Activated naive CD4-positive, alpha-beta T cell treated with anti-CD3 and anti-CD28 coated beads, Interleukin-2, amount 10 ng/mL, durations not matched to agents 7 days and 5 days (primary cell): ENCODE measurements around the gene PPP1R9B.

ENCODE experiments used
- CTCF ChIA-PET: fragments of 350-600 bp; sonication (Branson Sonifier 250); formaldehyde crosslinking; loops from one replicate; lab custom pipeline; 2021; ENCODE audit warnings: antibody characterized with exemption; lab: Charles Lee
- DNase-seq: peaks from one replicate; pipeline ENCODE4 v3.0.0-alpha.2; 2020
- H3K27ac Mint-ChIP-seq: one replicate; pipeline ENCODE4 v1.8.0; 2021; ENCODE audit warnings: mild to moderate bottlenecking, moderate library complexity, mixed read lengths
- H3K27me3 Mint-ChIP-seq: one replicate; pipeline ENCODE4 v1.8.0; 2021; ENCODE audit warnings: mild to moderate bottlenecking, mixed read lengths
- H3K36me3 Mint-ChIP-seq: one replicate; pipeline ENCODE4 v1.8.0; 2021; ENCODE audit warnings: mixed read lengths
- H3K4me1 Mint-ChIP-seq: one replicate; pipeline ENCODE4 v1.8.0; 2021; ENCODE audit warnings: mixed read lengths
- H3K4me3 Mint-ChIP-seq: one replicate; pipeline ENCODE4 v1.8.0; 2021; ENCODE audit warnings: mild to moderate bottlenecking, moderate library complexity, mixed read lengths
- H3K9me3 Mint-ChIP-seq: one replicate; pipeline ENCODE4 v1.8.0; 2021; ENCODE audit warnings: mixed read lengths

The PPP1R9B gene

GRCh38 chr17:50118076-50118827, 32.2 kb downstream of the PPP1R9B start:
- Mint-ChIP-seq H3K36me3 (no peaks in the 10 kb centered on the region), H3K9me3 (no peaks in the 10 kb centered on the region), H3K27me3 (peaks cover 97% of the 10 kb centered on the region), H3K4me3 (no peak overlapping the region), H3K27ac (no peak overlapping the region), H3K4me1 (peaks cover 11% of the 10 kb centered on the region)
- CTCF ChIA-PET = interaction anchor here (0.7 to 4.3 kb wide), 15 partner anchors 9 to 154 kb away, joined by 3 to 27 read pairs (median 5); partner anchors contain the start of gene SAMD14
- no peak for DNase-seq

- Mint-ChIP-seq H3K4me3 (peak overlapping the region; percentile 36), H3K4me1 (peaks cover 11% of the 10 kb centered on the region), H3K9me3 (no peaks in the 10 kb centered on the region), H3K27me3 (peaks cover 93% of the 10 kb centered on the region), H3K36me3 (no peaks in the 10 kb centered on the region), H3K27ac (peak overlapping the region; percentile 53)
- peak; percentile 76 for DNase-seq
- CTCF ChIA-PET = interaction anchor here (0.7 to 4.3 kb wide), 20 partner anchors 9 to 216 kb away, joined by 3 to 27 read pairs (median 4); partner anchors contain the start of gene SAMD14
These were observed 33.0 kb downstream of the PPP1R9B start for GRCh38 chr17:50117202-50118051.

GRCh38 chr17:50115756-50116155, 34.7 kb downstream of the PPP1R9B start:
- Mint-ChIP-seq H3K36me3 (no peaks in the 10 kb centered on the region), H3K4me1 (peaks cover 11% of the 10 kb centered on the region), H3K27me3 (peaks cover 77% of the 10 kb centered on the region), H3K9me3 (no peaks in the 10 kb centered on the region), H3K27ac (no peak overlapping the region), H3K4me3 (no peak overlapping the region)
- CTCF ChIA-PET = interaction anchor here (1.0 to 4.3 kb wide), 14 partner anchors 12 to 182 kb away, joined by 3 to 27 read pairs (median 8); partner anchors contain the start of gene PDK2
- no peak for DNase-seq

GRCh38 chr17:50114849-50115357, 35.6 kb downstream of the PPP1R9B start:
- Mint-ChIP-seq H3K27ac (no peak overlapping the region), H3K4me3 (no peak overlapping the region), H3K36me3 (no peaks in the 10 kb centered on the region), H3K4me1 (peaks cover 11% of the 10 kb centered on the region), H3K9me3 (no peaks in the 10 kb centered on the region), H3K27me3 (peaks cover 69% of the 10 kb centered on the region)
- CTCF ChIA-PET = interaction anchor here (0.6 to 4.3 kb wide), 25 partner anchors 8 to 571 kb away, joined by 3 to 27 read pairs (median 5); partner anchors contain the start of genes COL1A1, PDK2, SAMD14 and SGCA
- peak; percentile 68 for DNase-seq

GRCh38 chr17:50114401-50114800, 36.1 kb downstream of the PPP1R9B start:
- Mint-ChIP-seq H3K9me3 (no peaks in the 10 kb centered on the region), H3K27ac (no peak overlapping the region), H3K36me3 (no peaks in the 10 kb centered on the region), H3K4me1 (peaks cover 11% of the 10 kb centered on the region), H3K27me3 (peaks cover 64% of the 10 kb centered on the region), H3K4me3 (no peak overlapping the region)
- CTCF ChIA-PET = interaction anchor here (0.6 to 4.3 kb wide), 22 partner anchors 9 to 570 kb away, joined by 3 to 27 read pairs (median 6); partner anchors contain the start of genes COL1A1, PDK2, SAMD14 and SGCA
- DNase-seq = no peak

- DNase-seq = no peak
- Mint-ChIP-seq H3K27ac (no peak overlapping the region), H3K4me3 (no peak overlapping the region), H3K36me3 (no peaks in the 10 kb centered on the region), H3K9me3 (no peaks in the 10 kb centered on the region), H3K4me1 (peaks cover 11% of the 10 kb centered on the region), H3K27me3 (peaks cover 58% of the 10 kb centered on the region)
- CTCF ChIA-PET = interaction anchor here (0.6 to 4.3 kb wide), 12 partner anchors 10 to 167 kb away, joined by 3 to 26 read pairs (median 8); partner anchors contain the start of genes COL1A1, PDK2 and SAMD14
These were observed 36.7 kb downstream of the PPP1R9B start for GRCh38 chr17:50113624-50114320.

GRCh38 chr17:50112694-50113093, 37.8 kb downstream of the PPP1R9B start:
- Mint-ChIP-seq H3K27ac (no peak overlapping the region), H3K36me3 (peaks cover 2% of the 10 kb centered on the region)
- CTCF ChIA-PET = interaction anchor here (1.3 to 2.7 kb wide), 3 partner anchors 18 to 85 kb away, joined by 6 to 14 read pairs (median 6); no protein-coding TSS in a partner anchor

GRCh38 chr17:50111673-50112655, 38.5 kb downstream of the PPP1R9B start:
- CTCF ChIA-PET = interaction anchor here (1.3 to 1.5 kb wide), 2 partner anchors 18 to 86 kb away, joined by 6 read pairs; no protein-coding TSS in a partner anchor
- peaks cover 40% of the 10 kb centered on the region for H3K27me3 Mint-ChIP-seq
- H3K4me1 Mint-ChIP-seq = peaks cover 8% of the 10 kb centered on the region
- no peaks in the 10 kb centered on the region for H3K9me3 Mint-ChIP-seq
- DNase-seq = no peak
- peaks cover 2% of the 10 kb centered on the region for H3K36me3 Mint-ChIP-seq
- no peak overlapping the region for H3K4me3 Mint-ChIP-seq
- H3K27ac Mint-ChIP-seq = no peak overlapping the region

More at GRCh38 chr17:50112694-50113093, 37.8 kb downstream of the PPP1R9B start:
- Mint-ChIP-seq H3K4me1 (peaks cover 11% of the 10 kb centered on the region), H3K4me3 (no peak overlapping the region), H3K9me3 (no peaks in the 10 kb centered on the region), H3K27me3 (peaks cover 47% of the 10 kb centered on the region)
- no peak for DNase-seq

- Mint-ChIP-seq H3K36me3 (peaks cover 2% of the 10 kb centered on the region), H3K27me3 (peaks cover 28% of the 10 kb centered on the region), H3K27ac (peak overlapping the region; percentile 24), H3K4me1 (peaks cover 3% of the 10 kb centered on the region), H3K9me3 (no peaks in the 10 kb centered on the region), H3K4me3 (no peak overlapping the region)
- no peak for DNase-seq
- CTCF ChIA-PET = interaction anchor here (0.9 to 1.0 kb wide), 2 partner anchors 50 to 87 kb away, joined by 3 read pairs; no protein-coding TSS in a partner anchor
These were observed 39.7 kb downstream of the PPP1R9B start for GRCh38 chr17:50110591-50111349.

- DNase-seq = no peak
- no peaks in the 10 kb centered on the region for H3K4me1 Mint-ChIP-seq
- no peak overlapping the region for H3K27ac Mint-ChIP-seq
- no peak overlapping the region for H3K4me3 Mint-ChIP-seq
- no peaks in the 10 kb centered on the region for H3K9me3 Mint-ChIP-seq
- peaks cover 2% of the 10 kb centered on the region for H3K36me3 Mint-ChIP-seq
- peaks cover 18% of the 10 kb centered on the region for H3K27me3 Mint-ChIP-seq
- CTCF ChIA-PET = interaction anchor here (1.4 kb wide), 1 partner anchor 91 kb away, joined by 4 read pairs; no protein-coding TSS in a partner anchor
These were observed 40.7 kb downstream of the PPP1R9B start for GRCh38 chr17:50109785-50110184.

- no peaks in the 10 kb centered on the region for H3K9me3 Mint-ChIP-seq
- DNase-seq = no peak
- H3K4me3 Mint-ChIP-seq = no peak overlapping the region
- H3K36me3 Mint-ChIP-seq = peaks cover 2% of the 10 kb centered on the region
- H3K4me1 Mint-ChIP-seq = no peaks in the 10 kb centered on the region
- CTCF ChIA-PET = interaction anchor here (1.3 to 1.4 kb wide), 2 partner anchors 8 to 91 kb away, joined by 4 to 6 read pairs; no protein-coding TSS in a partner anchor
- H3K27me3 Mint-ChIP-seq = peaks cover 12% of the 10 kb centered on the region
- H3K27ac Mint-ChIP-seq = no peak overlapping the region
These were observed 41.3 kb downstream of the PPP1R9B start for GRCh38 chr17:50109207-50109606.
